Measurements from ENCODE around the gene CXCR3.
"Not testable (repeated sequence)": the region's sequence is repeated elsewhere in the genome, so short reads cannot be mapped to it uniquely, and the experiment has no call there.

The CXCR3 gene

GRCh38 chrX:71606536-71607216, 11.6 kb downstream of the CXCR3 start:
- no peak overlapping the region for H3K4me3 ChIP-seq (ENCODE audit: insufficient read length, low read depth)
- no peaks in the 10 kb centered on the region for H3K4me1 ChIP-seq (ENCODE audit: insufficient read depth, insufficient read length)
- H3K9ac ChIP-seq (ENCODE audit: insufficient read length, low read depth), result no peak overlapping the region
- DNase-seq (ENCODE audit: low read depth, low spot score), result no peak
- H3K36me3 ChIP-seq (ENCODE audit: insufficient read depth, insufficient read length, low read length), result peaks cover 40% of the 10 kb centered on the region
- no peak for TF ChIP-seq ZNF274 (IDR thresholded peaks at IDR 0.05; ENCODE audit: low read depth, low read length)
- no peak for TF ChIP-seq YY1 (IDR thresholded peaks at IDR 0.05; ENCODE audit: insufficient read depth, insufficient read length)
- TF ChIP-seq SUZ12 (IDR thresholded peaks at IDR 0.05; ENCODE audit: extremely low read depth, insufficient read depth, insufficient read length), result no peak
- no peaks in the 10 kb centered on the region for H3K27me3 ChIP-seq (ENCODE audit: insufficient read depth, insufficient read length)
- no peaks in the 10 kb centered on the region; the same call in 1 of the 2 replicates for H3K9me3 ChIP-seq (ENCODE audit: insufficient read depth, low read length)

GRCh38 chrX:71604796-71605568, 13.3 kb downstream of the CXCR3 start:
- Histone ChIP-seq H3K27me3 (ENCODE audit: insufficient read depth, insufficient read length) (no peaks in the 10 kb centered on the region), H3K9ac (ENCODE audit: insufficient read length, low read depth) (no peak overlapping the region)
- no peak for DNase-seq (ENCODE audit: low read depth, low spot score)

GRCh38 chrX:71604141-71604540, 14.2 kb downstream of the CXCR3 start:
- Histone ChIP-seq H3K9ac (ENCODE audit: insufficient read length, low read depth) (no peak overlapping the region), H3K9me3 (ENCODE audit: insufficient read depth, low read length) (no peaks in the 10 kb centered on the region; the same call in 1 of the 2 replicates), H3K4me3 (ENCODE audit: insufficient read length, low read depth) (no peak overlapping the region), H3K27me3 (ENCODE audit: insufficient read depth, insufficient read length) (no peaks in the 10 kb centered on the region), H3K36me3 (ENCODE audit: insufficient read depth, insufficient read length, low read length) (peaks cover 29% of the 10 kb centered on the region), H3K4me1 (ENCODE audit: insufficient read depth, insufficient read length) (no peaks in the 10 kb centered on the region)
- TF ChIP-seq ZNF274 (IDR thresholded peaks at IDR 0.05; ENCODE audit: low read depth, low read length) (no peak), SUZ12 (IDR thresholded peaks at IDR 0.05; ENCODE audit: extremely low read depth, insufficient read depth, insufficient read length) (no peak), YY1 (IDR thresholded peaks at IDR 0.05; ENCODE audit: insufficient read depth, insufficient read length) (no peak)
- no peak for DNase-seq (ENCODE audit: low read depth, low spot score)

More at GRCh38 chrX:71604796-71605568, 13.3 kb downstream of the CXCR3 start:
- H3K4me3 ChIP-seq (ENCODE audit: insufficient read length, low read depth), result no peak overlapping the region
- H3K4me1 ChIP-seq (ENCODE audit: insufficient read depth, insufficient read length), result no peaks in the 10 kb centered on the region
- peaks cover 30% of the 10 kb centered on the region for H3K36me3 ChIP-seq (ENCODE audit: insufficient read depth, insufficient read length, low read length)
- H3K9me3 ChIP-seq (ENCODE audit: insufficient read depth, low read length), result no peaks in the 10 kb centered on the region; the same call in 1 of the 2 replicates
- TF ChIP-seq SUZ12 (IDR thresholded peaks at IDR 0.05; ENCODE audit: extremely low read depth, insufficient read depth, insufficient read length) (no peak), ZNF274 (IDR thresholded peaks at IDR 0.05; ENCODE audit: low read depth, low read length) (no peak)

- no peak overlapping the region for H3K9ac ChIP-seq (ENCODE audit: insufficient read length, low read depth)
Observed at GRCh38 chrX:71603618-71604017, 14.7 kb downstream of the CXCR3 start.

GRCh38 chrX:71599965-71600364, 18.3 kb downstream of the CXCR3 start:
- Histone ChIP-seq H3K36me3 (ENCODE audit: insufficient read depth, insufficient read length, low read length) (peaks cover 21% of the 10 kb centered on the region), H3K9ac (ENCODE audit: insufficient read length, low read depth) (no peak overlapping the region), H3K4me3 (ENCODE audit: insufficient read length, low read depth) (no peak overlapping the region), H3K9me3 (ENCODE audit: insufficient read depth, low read length) (no peaks in the 10 kb centered on the region; the same call in 1 of the 2 replicates), H3K27me3 (ENCODE audit: insufficient read depth, insufficient read length) (no peaks in the 10 kb centered on the region), H3K4me1 (ENCODE audit: insufficient read depth, insufficient read length) (no peaks in the 10 kb centered on the region)
- TF ChIP-seq YY1 (IDR thresholded peaks at IDR 0.05; ENCODE audit: insufficient read depth, insufficient read length) (no peak), SUZ12 (IDR thresholded peaks at IDR 0.05; ENCODE audit: extremely low read depth, insufficient read depth, insufficient read length) (no peak), ZNF274 (IDR thresholded peaks at IDR 0.05; ENCODE audit: low read depth, low read length) (no peak)
- DNase-seq (ENCODE audit: low read depth, low spot score), result no peak

More at GRCh38 chrX:71603618-71604017, 14.7 kb downstream of the CXCR3 start:
- Histone ChIP-seq H3K9me3 (ENCODE audit: insufficient read depth, low read length) (no peaks in the 10 kb centered on the region; the same call in 1 of the 2 replicates), H3K4me1 (ENCODE audit: insufficient read depth, insufficient read length) (no peaks in the 10 kb centered on the region), H3K36me3 (ENCODE audit: insufficient read depth, insufficient read length, low read length) (peaks cover 27% of the 10 kb centered on the region), H3K4me3 (ENCODE audit: insufficient read length, low read depth) (no peak overlapping the region), H3K27me3 (ENCODE audit: insufficient read depth, insufficient read length) (no peaks in the 10 kb centered on the region)
- no peak for TF ChIP-seq SUZ12 (IDR thresholded peaks at IDR 0.05; ENCODE audit: extremely low read depth, insufficient read depth, insufficient read length)
- no peak for TF ChIP-seq ZNF274 (IDR thresholded peaks at IDR 0.05; ENCODE audit: low read depth, low read length)
- DNase-seq (ENCODE audit: low read depth, low spot score), result no peak

GRCh38 chrX:71593210-71593609, 25.1 kb downstream of the CXCR3 start:
- H3K9ac ChIP-seq (ENCODE audit: insufficient read length, low read depth); H3K36me3 ChIP-seq (ENCODE audit: insufficient read depth, insufficient read length, low read length); H3K4me3 ChIP-seq (ENCODE audit: insufficient read length, low read depth); DNase-seq (ENCODE audit: low read depth, low spot score); H3K9me3 ChIP-seq (ENCODE audit: insufficient read depth, low read length); H3K27me3 ChIP-seq (ENCODE audit: insufficient read depth, insufficient read length); H3K4me1 ChIP-seq (ENCODE audit: insufficient read depth, insufficient read length): not testable (repeated sequence)

GRCh38 chrX:71586929-71587328, 31.4 kb downstream of the CXCR3 start:
- H3K9ac ChIP-seq (ENCODE audit: insufficient read length, low read depth), result no peak overlapping the region
- DNase-seq (ENCODE audit: low read depth, low spot score), result no peak
- no peak overlapping the region for H3K4me3 ChIP-seq (ENCODE audit: insufficient read length, low read depth)
- no peaks in the 10 kb centered on the region for H3K27me3 ChIP-seq (ENCODE audit: insufficient read depth, insufficient read length)
- TF ChIP-seq SUZ12 (IDR thresholded peaks at IDR 0.05; ENCODE audit: extremely low read depth, insufficient read depth, insufficient read length) (no peak), YY1 (IDR thresholded peaks at IDR 0.05; ENCODE audit: insufficient read depth, insufficient read length) (no peak), ZNF274 (IDR thresholded peaks at IDR 0.05; ENCODE audit: low read depth, low read length) (no peak)
- no peaks in the 10 kb centered on the region for H3K9me3 ChIP-seq (ENCODE audit: insufficient read depth, low read length)
- H3K36me3 ChIP-seq (ENCODE audit: insufficient read depth, insufficient read length, low read length), result peaks cover 1% of the 10 kb centered on the region
- H3K4me1 ChIP-seq (ENCODE audit: insufficient read depth, insufficient read length), result no peaks in the 10 kb centered on the region
